GM13977 (cell line): ENCODE measurements around the gene GTPBP10.
"Not testable (repeated sequence)": the region's sequence is repeated elsewhere in the genome, so short reads cannot be mapped to it uniquely, and the experiment has no call there.

Experiments used
- DNase-seq: peaks from one replicate; pipeline ENCODE4 v3.0.0; 2012; ENCODE audit warnings: low spot score
- CTCF ChIP-seq: IDR thresholded peaks from 2 replicates; pipeline ENCODE4 v1.5.1; 2012; ENCODE audit warnings: mild to moderate bottlenecking, control low read depth; ENCODE audit not compliant: insufficient read depth; ENCODE audit errors: extremely low read depth, missing control alignments
- in situ Hi-C: fragments of 300-500 bp; cut with MboI; formaldehyde crosslinking; loops from one replicate; pipeline ENCODE4 v1.12.0; 2022; ENCODE audit warnings: low sequenced_read_pairs, low pct_unique_long_range_greater_than_20kb, mixed read lengths, inconsistent platforms; ENCODE audit not compliant: unreplicated experiment

Gene GTPBP10

GRCh38 chr7:90334193-90334843 lies 12.2 kb upstream of the GTPBP10 start:
- in situ Hi-C loops, result no loop called here
- TF ChIP-seq CTCF, result no peak
- DNase-seq, result no peak

DNA sequence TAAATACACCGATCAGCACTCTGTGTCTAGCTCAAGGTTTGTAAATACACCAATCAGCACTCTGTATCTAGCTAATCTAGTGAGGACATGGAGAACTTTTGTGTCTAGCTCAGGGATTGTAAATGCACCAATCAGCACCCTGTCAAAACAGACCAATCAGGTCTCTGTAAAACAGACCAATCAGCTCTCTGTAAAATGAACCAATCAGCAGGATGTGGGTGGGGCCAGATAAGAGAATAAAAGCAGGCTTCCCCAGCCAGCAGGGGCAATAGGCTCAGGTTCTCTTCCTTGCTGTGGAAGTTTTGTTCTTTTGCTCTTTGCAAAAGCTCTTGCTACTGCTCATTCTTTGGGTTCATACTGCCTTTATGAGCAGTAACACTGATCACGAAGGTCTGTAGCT lies 11.6 kb upstream of the GTPBP10 start:
- in situ Hi-C loops, DNase-seq: not testable (repeated sequence)

DNA sequence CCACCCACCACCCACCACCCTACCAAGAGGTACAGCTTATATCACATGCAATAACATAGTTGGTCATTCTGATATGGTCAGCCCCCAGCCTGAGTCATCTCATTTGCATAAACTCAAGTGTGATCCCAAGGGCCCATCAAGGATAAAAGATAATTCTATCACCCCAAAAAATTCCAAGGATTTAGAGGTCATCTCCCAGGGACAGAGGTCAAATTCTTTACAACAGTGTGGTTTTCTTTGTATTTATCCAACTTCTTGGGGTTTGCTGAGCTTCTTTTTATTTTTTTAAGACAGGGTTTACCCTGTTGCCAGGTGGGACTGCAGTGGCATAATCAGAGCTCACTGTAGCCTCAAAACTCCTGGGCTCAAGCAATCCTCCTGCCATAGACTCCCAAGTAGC lies 9.4 kb upstream of the GTPBP10 start:
- no peak for TF ChIP-seq CTCF
- DNase-seq, result no peak
- in situ Hi-C loops, result no loop called here

DNA sequence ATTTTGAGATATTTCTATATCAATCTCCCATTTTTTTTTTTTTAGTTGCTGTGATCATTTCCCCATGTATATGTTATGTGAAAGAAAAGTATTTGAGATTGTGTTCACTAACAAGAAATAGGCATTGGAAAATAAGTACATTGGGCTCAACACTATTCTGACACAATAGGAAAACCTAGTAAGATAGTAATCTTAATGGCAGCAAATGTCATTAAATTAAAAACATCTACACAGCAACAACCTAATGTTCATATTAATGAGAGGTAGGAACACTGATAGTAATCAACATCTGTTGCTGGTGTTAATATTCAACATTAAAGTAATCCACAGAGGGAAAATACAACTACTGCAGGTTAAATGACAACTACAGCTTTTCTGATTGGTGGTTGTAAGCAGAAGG lies 1.5 kb upstream of the GTPBP10 start:
- TF ChIP-seq CTCF, result no peak
- no peak for DNase-seq
- in situ Hi-C loops, result no loop called here

GRCh38 chr7:90345595-90346335 lies 751 bp upstream of the GTPBP10 start:
- in situ Hi-C loops, result no loop called here
- no peak for DNase-seq
- TF ChIP-seq CTCF, result no peak

- TF ChIP-seq CTCF, result no peak
- DNase-seq, result no peak
- in situ Hi-C loops, result no loop called here
These were observed 1.2 kb downstream of the GTPBP10 start for GRCh38 chr7:90347759-90348158.

DNA sequence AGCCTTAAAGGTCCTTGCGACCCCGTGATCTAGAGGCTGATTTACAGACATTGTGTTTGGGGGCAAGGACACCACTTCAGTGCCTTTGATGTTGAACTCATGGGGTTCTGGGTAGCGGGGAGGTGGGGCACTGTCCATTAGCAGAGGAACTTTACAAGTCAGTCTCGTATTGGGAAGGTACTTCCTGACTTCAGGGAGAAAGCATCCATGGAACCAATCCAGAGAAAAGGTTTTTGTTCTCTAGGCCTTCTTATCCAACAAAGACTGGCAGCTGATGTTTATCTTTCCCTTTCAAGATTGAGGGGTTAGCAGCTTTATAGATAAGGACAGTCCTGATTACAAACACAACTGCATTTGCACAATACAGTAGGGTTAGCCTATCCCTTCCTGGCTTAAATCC lies 2.8 kb downstream of the GTPBP10 start:
- in situ Hi-C loops, result no loop called here
- no peak for TF ChIP-seq CTCF
- no peak for DNase-seq

DNA sequence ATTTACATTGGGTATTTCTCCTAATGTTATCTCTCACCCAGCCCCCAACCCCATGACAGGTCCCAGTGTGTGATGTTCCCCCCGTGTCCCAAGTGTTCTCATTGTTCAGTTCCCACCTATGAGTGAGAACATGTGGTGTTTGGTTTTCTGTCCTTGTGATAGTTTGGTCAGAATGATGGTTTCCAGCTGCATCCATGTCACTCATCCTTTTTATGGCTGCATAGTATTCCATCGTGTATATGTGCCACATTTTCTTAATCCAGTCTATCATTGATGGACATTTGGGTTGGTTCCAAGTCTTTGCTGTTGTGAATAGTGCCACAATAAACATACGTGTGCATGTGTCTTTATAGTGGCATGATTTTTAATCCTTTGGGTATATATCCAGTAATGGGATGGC lies 3.5 kb downstream of the GTPBP10 start:
- DNase-seq, in situ Hi-C loops: not testable (repeated sequence)
